SU-DHL-6 (cell line): ENCODE data around the gene ZC3HAV1.
A peak's percentile ranks its signal among the peaks of the same experiment; 100 is the strongest.

Experiments used
- H2AFZ ChIP-seq: fragments of 200-600 bp; sonication (generic); 2 replicates; pipeline ENCODE4 v1.6.1; 2014; ENCODE audit warnings: low read depth, mild to moderate bottlenecking, moderate library complexity, mixed read lengths, antibody characterized with exemption, low read length; ENCODE audit not compliant: severe bottlenecking
- H3F3A ChIP-seq: fragments of 200-600 bp; shearing (Covaris generic); 2 replicates; pipeline ENCODE4 v1.6.0; 2016; ENCODE audit warnings: antibody characterized with exemption, mild to moderate bottlenecking; ENCODE audit not compliant: insufficient read depth
- H3K27ac ChIP-seq: fragments of 200-600 bp; sonication (generic); 2 replicates; pipeline ENCODE4 v1.5.1; 2016; ENCODE audit warnings: low read depth, mild to moderate bottlenecking, low read length, moderate library complexity, mixed read lengths
- H3K27me3 ChIP-seq: fragments of 200-600 bp; sonication (generic), shearing (Covaris generic); 2 replicates; pipeline ENCODE4 v1.6.0; 2014; ENCODE audit warnings: mild to moderate bottlenecking, low read length
- H3K36me3 ChIP-seq: fragments of 200-600 bp; sonication (generic); 2 replicates; pipeline ENCODE4 v1.6.1; 2014; ENCODE audit warnings: mild to moderate bottlenecking, low read length, mixed read lengths
- H3K4me2 ChIP-seq: fragments of 300-600, 200-600 bp; shearing (Covaris generic), sonication (generic); 2 replicates; pipeline ENCODE4 v1.6.0; 2014; ENCODE audit warnings: low read length, low read depth, mild to moderate bottlenecking; ENCODE audit not compliant: poor library complexity, severe bottlenecking
- H3K4me3 ChIP-seq: fragments of 200-600 bp; sonication (generic); 2 replicates; pipeline ENCODE4 v1.5.1; 2014; ENCODE audit warnings: antibody characterized with exemption, low read length, mild to moderate bottlenecking, mixed read lengths; ENCODE audit not compliant: insufficient read depth, poor library complexity, severe bottlenecking
- H3K79me2 ChIP-seq: fragments of 200-600 bp; sonication (generic); 2 replicates; pipeline ENCODE4 v1.6.1; 2014; ENCODE audit warnings: mild to moderate bottlenecking, low read length, moderate library complexity; ENCODE audit not compliant: insufficient read depth
- H3K9ac ChIP-seq: fragments of 200-600 bp; sonication (generic); 2 replicates; pipeline ENCODE4 v1.7.0; 2014; ENCODE audit warnings: mild to moderate bottlenecking, low read length
- H3K9me2 ChIP-seq: fragments of 200-600 bp; sonication (generic); replicated peaks from 2 replicates; pipeline ENCODE4 v1.6.1; 2014; ENCODE audit warnings: low read length; ENCODE audit not compliant: insufficient read depth
- H3K9me3 ChIP-seq: fragments of 200-600 bp; sonication (generic); 2 replicates; pipeline ENCODE4 v1.6.1; 2014; ENCODE audit warnings: low read length, mixed read lengths; ENCODE audit not compliant: insufficient read depth
- H4K20me1 ChIP-seq: fragments of 200-600 bp; sonication (generic); 2 replicates; pipeline ENCODE4 v1.6.1; 2014; ENCODE audit warnings: low read depth, mild to moderate bottlenecking, antibody characterized with exemption, low read length, moderate library complexity, mixed read lengths
- EZH2phosphoT487 ChIP-seq: fragments of 200-600 bp; sonication (generic), shearing (Covaris generic); conservative IDR thresholded peaks from 2 replicates; pipeline ENCODE4 v1.6.1; 2018; ENCODE audit warnings: mild to moderate bottlenecking, antibody characterized with exemption, low read length, moderate library complexity, mixed read lengths
- TF ChIP-seq, protein P1 (sequence below): fragments of 200-600 bp; sonication (generic); IDR thresholded peaks from one replicate; pipeline ENCODE4 v1.5.1; 2017; ENCODE audit warnings: antibody characterized with exemption, mild to moderate bottlenecking, low read length, moderate library complexity; ENCODE audit not compliant: insufficient read depth, poor library complexity, severe bottlenecking

ZC3HAV1 gene

DNA sequence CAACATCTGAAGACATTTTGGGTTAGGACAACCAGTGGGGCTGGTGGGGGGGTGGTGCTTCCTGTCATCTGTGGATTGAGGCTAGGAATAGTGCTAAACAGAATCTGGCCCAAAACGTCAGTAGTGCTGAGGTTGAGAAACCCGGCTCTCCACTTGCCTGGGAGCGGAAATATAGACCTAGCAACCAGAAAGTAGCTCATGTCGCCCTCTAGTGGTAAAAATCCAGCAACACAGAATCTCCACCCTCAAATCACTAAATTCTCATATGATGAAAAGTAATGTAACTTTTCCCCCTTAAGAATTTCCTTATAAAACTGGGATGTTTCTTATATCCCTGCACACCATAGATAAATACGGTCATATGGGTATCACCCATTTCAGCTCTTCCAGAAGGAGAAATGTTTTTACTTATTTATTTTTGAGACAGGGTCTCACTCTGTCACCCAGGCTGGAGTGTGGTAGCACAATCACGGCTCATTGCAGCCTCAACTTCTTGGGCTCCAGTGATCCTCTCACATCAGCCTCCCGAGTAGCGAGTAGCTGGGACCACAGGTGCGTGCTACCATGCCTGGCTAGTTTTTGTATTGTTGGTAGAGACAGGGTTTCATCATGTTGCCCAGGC, 34.4 kb downstream of the ZC3HAV1 start:
- no peaks in the 10 kb centered on the region for H3K79me2 ChIP-seq
- no peak overlapping the region for H3K4me3 ChIP-seq
- H3F3A ChIP-seq: peaks cover 5% of the 10 kb centered on the region; the same call in 1 of the 2 replicates
- H3K9me3 ChIP-seq: no peaks in the 10 kb centered on the region
- H3K9ac ChIP-seq: no peak overlapping the region
- H3K27me3 ChIP-seq: no peaks in the 10 kb centered on the region
- 0 out of 2 replicates have a peak, but pooled peaks cover 3% of the 10 kb centered on the region for H4K20me1 ChIP-seq
- H3K36me3 ChIP-seq: peaks cover 19% of the 10 kb centered on the region
- H3K4me2 ChIP-seq: peak overlapping the region; percentile 35
- no peaks in the 10 kb centered on the region for H3K9me2 ChIP-seq
- no peak overlapping the region for H3K27ac ChIP-seq
- TF ChIP-seq EZH2phosphoT487: no peak
- TF ChIP-seq, protein P1, sequence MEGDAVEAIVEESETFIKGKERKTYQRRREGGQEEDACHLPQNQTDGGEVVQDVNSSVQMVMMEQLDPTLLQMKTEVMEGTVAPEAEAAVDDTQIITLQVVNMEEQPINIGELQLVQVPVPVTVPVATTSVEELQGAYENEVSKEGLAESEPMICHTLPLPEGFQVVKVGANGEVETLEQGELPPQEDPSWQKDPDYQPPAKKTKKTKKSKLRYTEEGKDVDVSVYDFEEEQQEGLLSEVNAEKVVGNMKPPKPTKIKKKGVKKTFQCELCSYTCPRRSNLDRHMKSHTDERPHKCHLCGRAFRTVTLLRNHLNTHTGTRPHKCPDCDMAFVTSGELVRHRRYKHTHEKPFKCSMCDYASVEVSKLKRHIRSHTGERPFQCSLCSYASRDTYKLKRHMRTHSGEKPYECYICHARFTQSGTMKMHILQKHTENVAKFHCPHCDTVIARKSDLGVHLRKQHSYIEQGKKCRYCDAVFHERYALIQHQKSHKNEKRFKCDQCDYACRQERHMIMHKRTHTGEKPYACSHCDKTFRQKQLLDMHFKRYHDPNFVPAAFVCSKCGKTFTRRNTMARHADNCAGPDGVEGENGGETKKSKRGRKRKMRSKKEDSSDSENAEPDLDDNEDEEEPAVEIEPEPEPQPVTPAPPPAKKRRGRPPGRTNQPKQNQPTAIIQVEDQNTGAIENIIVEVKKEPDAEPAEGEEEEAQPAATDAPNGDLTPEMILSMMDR: peak; percentile 61
- peak overlapping the region; percentile 79 for H2AFZ ChIP-seq

DNA sequence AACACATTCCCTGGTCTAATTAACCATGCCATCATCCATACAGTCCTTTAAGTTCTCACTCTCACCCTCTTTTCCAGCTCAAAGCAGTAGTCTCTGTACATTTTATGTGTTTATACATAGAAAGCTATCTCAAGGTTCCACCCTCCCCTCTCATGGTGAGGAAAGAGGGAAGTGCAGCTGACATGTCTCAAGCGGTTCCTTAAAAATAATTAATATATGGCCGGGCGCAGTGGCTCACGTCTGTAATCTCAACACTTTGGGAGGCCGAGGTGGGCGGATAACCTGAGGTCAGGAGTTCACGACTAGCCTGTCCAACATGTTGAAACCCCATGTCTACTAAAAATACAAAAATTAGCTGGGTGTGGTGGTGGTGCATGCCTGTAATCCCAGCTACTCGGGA, 36.7 kb downstream of the ZC3HAV1 start:
- Histone ChIP-seq H3K27me3 (no peaks in the 10 kb centered on the region), H4K20me1 (0 out of 2 replicates have a peak, but pooled peaks cover 3% of the 10 kb centered on the region), H3K9ac (no peak overlapping the region), H3K4me3 (no peak overlapping the region), H3K9me3 (no peaks in the 10 kb centered on the region), H2AFZ (no peak overlapping the region), H3K79me2 (no peaks in the 10 kb centered on the region), H3K27ac (no peak overlapping the region), H3F3A (peaks cover 5% of the 10 kb centered on the region; the same call in 1 of the 2 replicates), H3K36me3 (peaks cover 22% of the 10 kb centered on the region), H3K9me2 (no peaks in the 10 kb centered on the region), H3K4me2 (no peak overlapping the region)
- TF ChIP-seq, protein P1: no peak
- TF ChIP-seq EZH2phosphoT487: no peak

DNA sequence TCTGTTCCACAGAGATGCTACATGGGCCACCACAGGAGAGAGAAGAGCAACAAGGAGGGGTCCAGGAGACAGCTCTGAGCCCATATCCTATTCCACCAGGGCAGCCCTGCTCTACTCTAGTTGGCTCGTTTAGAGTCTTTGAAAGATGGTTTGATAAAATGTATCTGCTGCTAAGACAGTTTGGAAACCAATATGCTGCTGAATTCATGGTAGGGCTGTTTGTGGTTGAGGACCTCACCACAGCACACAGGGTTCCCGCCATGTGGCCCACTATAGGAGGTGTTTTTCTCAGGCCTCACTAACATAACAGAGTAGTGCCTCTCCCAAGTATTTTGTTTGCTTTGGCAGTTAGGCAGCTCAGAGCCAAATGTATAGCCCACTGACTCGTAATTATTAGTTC, 37.8 kb downstream of the ZC3HAV1 start:
- H3K36me3 ChIP-seq: peaks cover 22% of the 10 kb centered on the region
- H3K4me3 ChIP-seq: no peak overlapping the region
- H3K9me2 ChIP-seq: no peaks in the 10 kb centered on the region
- H3K4me2 ChIP-seq: no peak overlapping the region
- H2AFZ ChIP-seq: no peak overlapping the region
- H3K27me3 ChIP-seq: no peaks in the 10 kb centered on the region
- H3K9ac ChIP-seq: no peak overlapping the region
- TF ChIP-seq, protein P1: no peak
- no peak for TF ChIP-seq EZH2phosphoT487
- H3F3A ChIP-seq: peaks cover 5% of the 10 kb centered on the region; the same call in 1 of the 2 replicates
- no peak overlapping the region for H3K27ac ChIP-seq
- H4K20me1 ChIP-seq: 0 out of 2 replicates have a peak, but pooled peaks cover 3% of the 10 kb centered on the region
- H3K9me3 ChIP-seq: no peaks in the 10 kb centered on the region
- no peaks in the 10 kb centered on the region for H3K79me2 ChIP-seq
